Spleen (tissue), 13 donors: ENCODE measurements around the gene BCO1. TPM values are rescaled to one million over a fixed set of nuclear protein-coding genes. Genes with fewer than 3 reads are reported as not detected.

Experiments
- DNase-seq: peaks from one replicate; pipeline ENCODE4 v3.0.0-alpha.2; 2020
- H3K27ac ChIP-seq, 8 donors: fragments of 200-600 bp; sonication (generic) in 7 of 8; 1 replicate in 4 of 8; 2 replicates in 4 of 8; pipeline versions ENCODE4 v1.5.0 to v1.8.0; 2016 to 2021; ENCODE audit warnings: inconsistent platforms in 4 of 8, mild to moderate bottlenecking in 4 of 8, moderate library complexity in 1 of 8
- H3K27me3 ChIP-seq, 7 donors: fragments of 200-600 bp; sonication (generic) in 6 of 7; replicated peaks in 1 of 7; 1 replicate in 4 of 7; 2 replicates in 3 of 7; pipeline versions ENCODE4 v1.5.0 to v1.8.0; 2016 to 2021; ENCODE audit warnings: inconsistent platforms in 3 of 7, mild to moderate bottlenecking in 1 of 7
- H3K36me3 ChIP-seq, 6 donors: fragments of 200-600 bp; sonication (generic) in 5 of 6; 1 replicate in 4 of 6; 2 replicates in 2 of 6; pipeline versions ENCODE4 v1.5.0 to v1.8.0; 2016 to 2021; ENCODE audit warnings: inconsistent platforms in 2 of 6
- H3K4me1 ChIP-seq, 6 donors: fragments of 200-600 bp; sonication (generic) in 5 of 6; 1 replicate in 3 of 6; 2 replicates in 3 of 6; pipeline versions ENCODE4 v1.5.0 to v1.8.0; 2016 to 2021; ENCODE audit warnings: inconsistent platforms in 3 of 6
- H3K4me3 ChIP-seq, 8 donors: fragments of 200-600 bp; sonication (generic) in 7 of 8; 1 replicate in 4 of 8; 2 replicates in 4 of 8; pipeline versions ENCODE4 v1.5.0 to v1.8.0; 2016 to 2021; ENCODE audit warnings: inconsistent platforms in 4 of 8, mild to moderate bottlenecking in 4 of 8, moderate library complexity in 2 of 8
- H3K9me3 ChIP-seq, 8 donors: fragments of 200-600 bp; sonication (generic) in 7 of 8; 1 replicate in 4 of 8; 2 replicates in 4 of 8; pipeline versions ENCODE4 v1.5.0 to v1.8.0; 2016 to 2021; ENCODE audit warnings: inconsistent platforms in 4 of 8
- CTCF ChIP-seq, 11 experiments: fragments of 200-600 bp in 7 of 11; fragments of 450-650 bp in 4 of 11; sonication (generic) in 4 of 11; IDR thresholded peaks in 8 of 11; conservative IDR thresholded peaks in 3 of 11; 1 replicate in 7 of 11; 2 replicates in 4 of 11; pipeline versions ENCODE4 v1.4.0 to v1.8.0; 2016 to 2021; ENCODE audit warnings: antibody characterized with exemption in 11 of 11, inconsistent platforms in 4 of 11, mild to moderate bottlenecking in 1 of 11
- POLR2A ChIP-seq, 3 donors: fragments of 450-650 bp; IDR thresholded peaks; one replicate each; pipeline ENCODE4 v1.5.1; 2017; ENCODE audit warnings: antibody characterized with exemption in 3 of 3, mild to moderate bottlenecking in 1 of 3
- POLR2AphosphoS5 ChIP-seq, 3 donors: sonication (generic); formaldehyde crosslinking; IDR thresholded peaks; one replicate each; pipeline ENCODE4 v1.5.1; 2017; ENCODE audit warnings: antibody characterized with exemption in 3 of 3
- WGBS, 5 donors: extraction: QIAGEN DNeasy Blood & Tissue Kit in 3 of 5; methylation state at CpG; one replicate each; pipeline versions ENCODE4 v1.1.5 to v1.1.7; 2013 to 2018; 5-methylcytosine and 5-hydroxymethylcytosine counted together
- intact Hi-C: fragments of 100-400 bp; cut with DNase I; formaldehyde crosslinking; loops from one replicate; pipeline ENCODE4 v1.15.0; 2023; ENCODE audit warnings: low total_unique reads
- long read RNA-seq, 2 donors: transcript quantifications; one replicate each; lab custom pipeline, GENCODE V29; 2026
- polyA plus RNA-seq, 3 donors: library from polyadenylated mRNA; stranded (reverse); fragments of 200-250 nt; gene quantifications; one replicate each; pipeline ENCODE4 v1.2.1, GENCODE V29; 2013
- total RNA-seq, 7 donors: library from RNA; depleted of rRNA in 3 of 7; stranded (reverse); fragments of >200 nt in 3 of 7; fragmentation: NEBNext Ultra II Directional in 4 of 7; extraction: Animal tissue kit (Norgen Biotek cat#: 25700) in 4 of 7; gene quantifications; one replicate each; pipeline versions ENCODE4 v1.1.0 to v1.2.1, GENCODE V29; 2016 to 2021
- donor health status: healthy with polysubstance abuse.
- donor health status: DM: no; HTN: no; CAD: no; lungs with moderate emphysema.
- donor health status: DM: no; HTN: no; CAD: no.
- donor health status: Bipolar disorder and iron deficiency.
- donor health status: healthy.
- donor health status: DM: no; HTN: no; CAD: no.
- donor health status: DM: yes; HTN: yes; CAD: no.

The BCO1 gene
- not detected for total RNA-seq
- not detected for polyA plus RNA-seq
- long read RNA-seq, donor 1: 0 reads
- long read RNA-seq, donor 2: 0 reads

- DNase-seq: peak; percentile 11
- Histone ChIP-seq H3K36me3 (no peaks in the 10 kb centered on the region), H3K9me3 (no peaks in the 10 kb centered on the region), H3K27ac (peak within 1 kb of the TSS in 2 of 8 donors; percentile 19 to 22), H3K4me3 (peak within 1 kb of the TSS in 2 of 8 donors; percentile 23 to 27), H3K27me3 (no peaks in the 10 kb centered on the region), H3K4me1 (peaks cover 0 to 15% (median 3%) of the 10 kb centered on the region in 6 donors)
- no peak for TF ChIP-seq POLR2A (IDR thresholded peaks at IDR 0.05)
- no peak for TF ChIP-seq POLR2AphosphoS5 (IDR thresholded peaks at IDR 0.05)
- no peak for TF ChIP-seq CTCF (IDR thresholded peaks at IDR 0.05 in 8 of 11, conservative IDR thresholded peaks at IDR 0.05 in 3 of 11)
- intact Hi-C loops: no loop called here
- 16 to 25% (median 21%) methylated on average over 10 of the region's 10 CpGs for WGBS, 5 donors
Measured at GRCh38 chr16:81238296-81239011, at the start of gene BCO1. Gene BCO1 (plus strand): TSS chr16:81238689. CDS start chr16:81238909, 220 bp downstream.

GRCh38 chr16:81189100-81189664 is 49.3 kb upstream of the BCO1 start:
- intact Hi-C loops: no loop called here
- TF ChIP-seq POLR2A (IDR thresholded peaks at IDR 0.05) (no peak), POLR2AphosphoS5 (IDR thresholded peaks at IDR 0.05) (no peak)
- H3K4me3 ChIP-seq: no peak overlapping the region

GRCh38 chr16:81190667-81191066 is 47.8 kb upstream of the BCO1 start:
- no peak for DNase-seq
- Histone ChIP-seq H3K27ac (no peak overlapping the region), H3K27me3 (peaks cover 0 to 12% (median 0%) of the 10 kb centered on the region in 7 donors), H3K36me3 (no peaks in the 10 kb centered on the region), H3K4me3 (no peak overlapping the region), H3K9me3 (no peaks in the 10 kb centered on the region), H3K4me1 (peaks cover 0 to 2% (median 0%) of the 10 kb centered on the region in 6 donors)
- TF ChIP-seq POLR2A (IDR thresholded peaks at IDR 0.05) (no peak), POLR2AphosphoS5 (IDR thresholded peaks at IDR 0.05) (no peak), CTCF (IDR thresholded peaks at IDR 0.05 in 8 of 11, conservative IDR thresholded peaks at IDR 0.05 in 3 of 11) (no peak)
- intact Hi-C loops: no loop called here
- 52 to 74% (median 57%) methylated on average over 3 of the region's 3 CpGs for WGBS, 5 donors

More at GRCh38 chr16:81189100-81189664, 49.3 kb upstream of the BCO1 start:
- no peak for DNase-seq
- Histone ChIP-seq H3K27me3 (peaks cover 0 to 8% (median 0%) of the 10 kb centered on the region in 7 donors), H3K27ac (peak overlapping the region in 1 of 8 donors; percentile 13), H3K4me1 (peaks cover 0 to 2% (median 0%) of the 10 kb centered on the region in 6 donors), H3K36me3 (no peaks in the 10 kb centered on the region), H3K9me3 (no peaks in the 10 kb centered on the region)
- WGBS, 5 donors: 70 to 81% (median 75%) methylated on average over 15 of the region's 15 CpGs

GRCh38 chr16:81195885-81196534 is 42.5 kb upstream of the BCO1 start:
- Histone ChIP-seq H3K27ac (no peak overlapping the region), H3K4me1 (no peaks in the 10 kb centered on the region), H3K36me3 (no peaks in the 10 kb centered on the region), H3K9me3 (no peaks in the 10 kb centered on the region), H3K27me3 (peaks cover 0 to 25% (median 0%) of the 10 kb centered on the region in 7 donors), H3K4me3 (no peak overlapping the region)
- no peak for DNase-seq
- TF ChIP-seq POLR2A (IDR thresholded peaks at IDR 0.05) (no peak), POLR2AphosphoS5 (IDR thresholded peaks at IDR 0.05) (no peak), CTCF (IDR thresholded peaks at IDR 0.05 in 8 of 11, conservative IDR thresholded peaks at IDR 0.05 in 3 of 11) (no peak)
- intact Hi-C loops: no loop called here
- WGBS, 5 donors: 76 to 86% (median 80%) methylated on average over 13 of the region's 13 CpGs
